GM18520 (cell line): Measurements from ENCODE around the gene GPX4.

ENCODE experiments used
- ATAC-seq: cut with Tn5 transposase; IDR thresholded peaks from one replicate; pipeline ENCODE4 v1.9.1; 2021; ENCODE audit not compliant: unreplicated experiment

GPX4 gene, protein sequence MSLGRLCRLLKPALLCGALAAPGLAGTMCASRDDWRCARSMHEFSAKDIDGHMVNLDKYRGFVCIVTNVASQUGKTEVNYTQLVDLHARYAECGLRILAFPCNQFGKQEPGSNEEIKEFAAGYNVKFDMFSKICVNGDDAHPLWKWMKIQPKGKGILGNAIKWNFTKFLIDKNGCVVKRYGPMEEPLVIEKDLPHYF

DNA sequence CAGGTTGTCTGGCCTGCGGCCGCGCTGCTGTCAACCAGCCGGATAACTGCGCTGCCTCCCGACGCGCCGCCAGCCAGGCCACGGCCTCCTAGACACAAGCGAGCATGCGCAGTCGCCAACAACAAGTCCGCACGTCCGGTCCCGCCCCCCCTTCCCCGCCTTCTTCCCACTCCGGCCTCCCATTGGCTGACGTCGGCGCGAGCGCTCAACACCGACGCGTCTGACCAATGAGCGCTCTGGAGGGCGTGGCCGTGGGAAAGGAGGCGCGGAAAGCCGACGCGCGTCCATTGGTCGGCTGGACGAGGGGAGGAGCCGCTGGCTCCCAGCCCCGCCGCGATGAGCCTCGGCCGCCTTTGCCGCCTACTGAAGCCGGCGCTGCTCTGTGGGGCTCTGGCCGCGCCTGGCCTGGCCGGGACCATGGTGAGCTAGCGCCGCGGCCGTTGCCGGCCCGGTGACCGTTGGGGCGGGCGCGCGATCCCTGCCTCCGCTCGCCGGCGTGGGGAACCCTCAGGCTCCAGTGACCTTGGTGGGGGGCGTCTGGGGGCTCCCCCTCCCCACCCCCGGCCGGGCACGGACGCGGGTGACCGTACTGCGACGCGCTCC, at the start of gene GPX4:
TSS of gene GPX4 (plus strand) at position 287 of the 603 bp plus-strand sequence. CDS start at position 337, 50 bp downstream.
- ATAC-seq, result peak; percentile 59

DNA sequence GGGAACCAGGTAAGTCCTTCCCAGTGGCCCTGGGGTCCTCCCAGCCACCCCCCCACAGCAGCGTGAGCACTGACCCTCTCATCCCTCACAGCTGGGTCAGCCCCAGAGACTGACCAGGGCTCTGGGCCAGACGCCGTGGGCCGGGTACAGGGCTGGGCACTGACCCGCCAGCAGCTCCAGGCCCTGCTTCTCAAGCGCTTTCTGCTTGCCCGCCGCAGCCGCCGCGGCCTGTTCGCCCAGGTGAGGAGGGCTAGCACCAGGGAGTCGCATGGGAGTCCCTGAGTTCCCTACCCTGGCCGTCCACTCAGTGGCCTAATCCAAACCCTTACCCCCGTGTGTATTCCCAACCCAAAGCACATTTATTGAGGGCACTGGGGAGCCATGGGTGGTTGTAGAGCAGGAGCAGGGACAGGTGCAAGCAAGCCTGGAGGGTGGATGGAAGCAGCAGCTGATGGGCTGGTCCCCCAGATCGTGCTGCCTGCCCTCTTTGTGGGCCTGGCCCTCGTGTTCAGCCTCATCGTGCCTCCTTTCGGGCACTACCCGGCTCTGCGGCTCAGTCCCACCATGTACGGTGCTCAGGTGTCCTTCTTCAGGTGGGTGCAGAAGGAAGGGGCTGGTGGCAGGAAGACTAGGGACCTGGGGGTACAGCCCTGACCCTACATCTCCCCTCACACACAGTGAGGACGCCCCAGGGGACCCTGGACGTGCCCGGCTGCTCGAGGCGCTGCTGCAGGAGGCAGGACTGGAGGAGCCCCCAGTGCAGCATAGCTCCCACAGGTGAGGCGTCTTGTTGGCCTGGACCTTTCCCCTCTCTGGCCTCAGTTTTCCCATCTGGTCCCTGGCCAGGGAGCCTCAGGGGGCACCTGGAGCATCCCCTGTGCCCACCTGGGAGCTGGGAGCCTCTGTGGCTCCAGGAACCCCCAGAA, 49.4 kb upstream of the GPX4 start:
- ATAC-seq, result no peak

DNA sequence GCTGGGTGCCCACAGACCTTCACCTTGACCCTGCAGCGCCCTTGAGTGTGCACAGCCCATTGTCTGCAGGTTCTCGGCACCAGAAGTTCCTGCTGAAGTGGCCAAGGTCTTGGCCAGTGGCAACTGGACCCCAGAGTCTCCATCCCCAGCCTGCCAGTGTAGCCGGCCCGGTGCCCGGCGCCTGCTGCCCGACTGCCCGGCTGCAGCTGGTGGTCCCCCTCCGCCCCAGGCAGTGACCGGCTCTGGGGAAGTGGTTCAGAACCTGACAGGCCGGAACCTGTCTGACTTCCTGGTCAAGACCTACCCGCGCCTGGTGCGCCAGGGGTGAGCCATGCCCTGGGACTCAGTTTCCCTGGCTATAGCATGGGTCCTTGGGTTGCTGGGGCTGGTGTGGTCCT, 48.8 kb upstream of the GPX4 start:
- no peak for ATAC-seq

DNA sequence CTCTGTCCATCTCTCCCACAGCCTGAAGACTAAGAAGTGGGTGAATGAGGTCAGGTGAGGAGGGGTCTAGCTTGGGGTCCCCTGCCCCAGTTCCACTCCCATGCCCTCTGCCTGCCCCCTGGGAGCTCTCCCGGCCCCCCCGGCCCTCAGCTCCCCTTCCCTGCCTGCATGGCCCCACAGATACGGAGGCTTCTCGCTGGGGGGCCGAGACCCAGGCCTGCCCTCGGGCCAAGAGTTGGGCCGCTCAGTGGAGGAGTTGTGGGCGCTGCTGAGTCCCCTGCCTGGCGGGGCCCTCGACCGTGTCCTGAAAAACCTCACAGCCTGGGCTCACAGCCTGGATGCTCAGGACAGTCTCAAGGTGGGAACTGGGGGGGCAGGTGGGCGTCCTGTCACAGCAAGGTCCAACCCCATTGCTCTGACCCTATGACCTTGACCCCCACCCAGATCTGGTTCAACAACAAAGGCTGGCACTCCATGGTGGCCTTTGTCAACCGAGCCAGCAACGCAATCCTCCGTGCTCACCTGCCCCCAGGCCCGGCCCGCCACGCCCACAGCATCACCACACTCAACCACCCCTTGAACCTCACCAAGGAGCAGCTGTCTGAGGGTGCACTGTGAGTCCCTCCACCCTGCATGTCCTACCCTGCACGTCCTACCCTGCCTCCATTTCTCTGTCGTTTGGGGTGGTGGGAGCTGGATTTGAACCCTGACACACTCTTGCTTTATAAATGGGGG, 47.7 kb upstream of the GPX4 start:
- ATAC-seq, result no peak

DNA sequence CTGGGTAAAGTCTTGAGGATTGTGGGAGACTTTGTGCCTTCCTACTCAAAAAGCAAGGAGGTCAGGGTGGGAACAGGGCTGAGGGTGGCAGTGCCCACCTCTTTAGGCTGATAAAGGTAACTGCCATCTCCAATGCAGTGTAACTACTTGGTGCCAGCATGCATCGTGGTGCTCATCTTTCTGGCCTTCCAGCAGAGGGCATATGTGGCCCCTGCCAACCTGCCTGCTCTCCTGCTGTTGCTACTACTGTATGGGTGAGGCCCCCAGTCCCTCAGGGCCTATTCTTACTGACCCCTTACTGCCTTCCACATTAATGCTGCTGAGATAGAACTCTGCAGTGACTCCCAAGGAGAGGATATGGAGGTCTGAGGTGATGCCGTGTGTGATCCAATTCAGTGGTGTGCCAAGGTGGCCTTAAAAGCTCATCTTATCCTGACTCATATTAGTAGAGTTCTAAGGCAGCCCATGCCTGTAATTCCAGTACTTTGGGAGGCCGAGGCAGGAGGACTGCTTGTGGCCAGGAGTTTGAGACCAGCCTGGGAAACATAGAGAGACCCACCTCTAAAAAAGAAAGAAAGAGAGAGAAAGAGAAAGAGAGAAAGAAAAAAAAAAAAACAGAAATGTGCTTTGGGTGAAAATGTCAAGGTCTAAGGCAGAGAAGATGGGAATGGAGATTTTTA, 46.5 kb upstream of the GPX4 start:
- no peak for ATAC-seq

DNA sequence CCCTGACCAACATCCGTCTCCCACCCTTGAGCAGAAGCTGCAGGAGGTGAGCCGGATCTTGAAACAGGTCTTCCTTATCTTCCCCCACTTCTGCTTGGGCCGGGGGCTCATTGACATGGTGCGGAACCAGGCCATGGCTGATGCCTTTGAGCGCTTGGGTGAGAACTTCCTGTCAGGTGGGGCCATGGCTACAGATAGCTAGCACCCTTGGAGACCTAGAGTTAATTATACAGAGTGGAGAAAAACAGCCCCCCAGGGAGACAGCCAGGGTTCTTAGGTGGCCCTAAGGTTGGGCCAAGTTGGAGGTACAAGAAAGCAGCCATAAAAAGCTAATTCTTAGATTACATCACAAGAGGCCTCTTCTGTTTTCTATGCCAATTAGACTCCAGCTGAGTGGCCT, 45.7 kb upstream of the GPX4 start:
- no peak for ATAC-seq

DNA sequence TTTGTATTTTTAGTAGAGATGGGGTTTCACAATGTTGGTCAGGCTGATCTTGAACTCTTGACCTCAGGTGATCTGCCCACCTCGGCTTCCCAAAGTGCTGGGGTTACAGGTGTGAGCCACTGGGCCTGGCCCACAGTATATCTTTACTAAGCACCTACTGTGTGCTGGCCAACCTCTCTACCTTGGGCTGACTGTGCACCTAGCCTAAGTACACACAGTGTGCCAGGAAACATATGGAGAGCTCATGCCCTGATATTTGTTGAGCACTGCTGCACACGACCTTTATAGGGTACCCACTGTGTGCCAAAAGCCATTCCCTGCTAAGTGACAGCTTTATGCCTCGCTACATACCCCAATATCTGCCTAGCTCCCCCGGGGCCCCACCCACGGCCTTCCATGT, 43.1 kb upstream of the GPX4 start:
- ATAC-seq, result no peak

DNA sequence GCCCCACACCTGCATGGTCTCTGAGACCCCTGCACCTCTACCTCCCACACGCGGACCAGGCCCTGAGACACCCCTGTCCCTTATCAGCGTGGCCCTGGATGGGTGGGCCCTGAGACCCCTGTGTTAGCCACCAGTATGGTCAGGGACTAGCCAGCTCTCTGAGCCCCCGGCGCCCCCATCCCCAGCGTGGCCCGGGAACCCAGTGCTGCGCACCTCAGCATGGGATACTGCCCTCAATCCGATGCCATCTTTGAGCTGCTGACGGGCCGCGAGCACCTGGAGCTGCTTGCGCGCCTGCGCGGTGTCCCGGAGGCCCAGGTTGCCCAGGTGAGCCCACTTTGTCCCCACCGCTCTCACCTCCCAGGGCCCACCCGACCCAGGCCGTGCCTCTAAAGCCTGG, 41.8 kb upstream of the GPX4 start:
- no peak for ATAC-seq

DNA sequence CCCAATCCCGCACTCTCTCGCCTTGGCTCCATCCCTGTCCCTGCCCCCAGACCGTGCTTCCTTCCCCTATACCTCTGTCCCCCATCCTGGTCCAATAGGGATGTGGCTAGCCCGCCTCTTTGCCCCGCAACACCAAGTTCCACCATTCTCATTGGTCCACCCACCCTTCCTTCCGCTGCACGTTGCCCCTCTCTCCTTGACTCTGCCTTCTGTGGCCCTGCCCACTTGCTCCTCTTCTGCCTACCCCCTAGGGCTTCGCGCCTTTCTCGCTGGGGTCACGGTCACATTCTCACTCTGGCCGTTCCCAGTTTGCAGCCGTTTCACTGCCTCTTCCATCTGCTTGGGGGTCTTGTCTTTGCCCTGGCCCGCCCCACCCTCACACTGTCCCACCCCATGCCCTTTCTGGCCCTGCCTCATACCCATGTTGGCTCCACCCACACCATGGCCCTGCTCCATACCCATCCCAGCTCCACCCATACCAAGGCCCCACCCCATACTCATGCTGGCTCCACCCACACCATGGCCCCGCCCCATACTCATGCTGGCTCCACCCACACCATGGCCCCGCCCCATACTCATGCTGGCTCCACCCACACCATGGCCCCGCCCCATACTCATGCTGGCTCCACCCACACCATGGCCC, 41.3 kb upstream of the GPX4 start:
- no peak for ATAC-seq

DNA sequence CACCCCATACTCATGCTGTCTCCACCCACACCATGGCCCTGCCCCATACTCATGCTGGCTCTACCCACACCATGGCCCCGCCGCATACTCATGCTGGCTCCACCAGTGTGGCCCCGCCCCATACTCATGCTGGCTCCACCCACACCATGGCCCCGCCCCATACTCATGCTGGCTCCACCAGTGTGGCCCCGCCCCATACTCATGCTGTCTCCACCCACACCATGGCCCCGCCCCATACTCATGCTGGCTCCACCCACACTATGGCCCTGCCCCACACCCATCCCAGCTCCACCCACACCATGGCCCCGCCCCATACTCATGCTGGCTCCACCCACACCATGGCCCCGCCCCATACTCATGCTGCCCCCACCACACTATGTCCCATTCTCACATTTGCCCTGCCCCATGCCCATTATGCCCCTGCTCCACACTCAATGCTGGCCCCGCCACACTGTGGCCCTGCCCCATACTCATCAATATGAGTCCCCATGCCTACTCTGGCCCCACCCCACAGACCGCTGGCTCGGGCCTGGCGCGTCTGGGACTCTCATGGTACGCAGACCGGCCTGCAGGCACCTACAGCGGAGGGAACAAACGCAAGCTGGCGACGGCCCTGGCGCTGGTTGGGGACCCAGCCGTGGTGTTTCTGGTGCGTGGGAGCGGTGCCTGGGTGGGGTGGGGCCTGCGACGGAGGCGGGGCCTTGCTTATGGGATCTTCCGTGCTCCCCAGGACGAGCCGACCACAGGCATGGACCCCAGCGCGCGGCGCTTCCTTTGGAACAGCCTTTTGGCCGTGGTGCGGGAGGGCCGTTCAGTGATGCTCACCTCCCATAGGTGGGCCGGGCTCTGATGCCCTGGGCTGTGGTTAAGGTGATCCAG, 40.5 kb upstream of the GPX4 start:
- ATAC-seq, result no peak

DNA sequence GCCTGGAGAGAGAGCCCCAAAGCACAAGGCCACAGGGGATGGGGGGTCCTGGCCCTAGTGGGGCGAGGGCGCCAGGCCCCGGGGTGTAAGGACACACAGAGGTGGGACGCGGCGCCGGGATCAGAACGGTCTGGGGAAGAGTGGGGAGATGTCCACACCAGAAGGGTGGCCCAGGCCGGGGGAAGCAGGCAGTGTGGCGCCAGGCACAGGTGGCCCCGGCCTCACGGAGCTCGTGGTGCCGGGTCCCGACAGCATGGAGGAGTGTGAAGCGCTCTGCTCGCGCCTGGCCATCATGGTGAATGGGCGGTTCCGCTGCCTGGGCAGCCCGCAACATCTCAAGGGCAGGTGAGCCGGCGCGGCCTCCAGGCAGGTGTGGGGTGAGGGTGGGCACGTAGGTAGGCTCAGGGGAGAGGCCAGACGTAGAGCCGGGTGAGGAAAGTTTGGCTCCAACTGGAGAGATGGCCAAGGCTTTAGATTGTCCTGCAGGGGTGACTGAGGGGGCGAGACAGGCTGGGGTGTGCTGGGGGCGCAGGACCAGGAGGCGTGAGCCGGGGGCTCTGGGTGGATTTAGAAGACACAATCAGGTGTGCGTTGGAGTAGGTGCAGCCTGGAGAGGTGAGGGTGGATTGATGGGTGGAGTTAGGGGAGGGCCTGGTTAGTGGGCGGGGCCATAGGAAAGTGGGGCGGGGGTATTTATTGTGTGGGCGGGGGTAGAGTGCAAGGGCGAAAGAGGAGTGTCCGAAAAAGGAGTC, 39.7 kb upstream of the GPX4 start:
- ATAC-seq, result no peak

DNA sequence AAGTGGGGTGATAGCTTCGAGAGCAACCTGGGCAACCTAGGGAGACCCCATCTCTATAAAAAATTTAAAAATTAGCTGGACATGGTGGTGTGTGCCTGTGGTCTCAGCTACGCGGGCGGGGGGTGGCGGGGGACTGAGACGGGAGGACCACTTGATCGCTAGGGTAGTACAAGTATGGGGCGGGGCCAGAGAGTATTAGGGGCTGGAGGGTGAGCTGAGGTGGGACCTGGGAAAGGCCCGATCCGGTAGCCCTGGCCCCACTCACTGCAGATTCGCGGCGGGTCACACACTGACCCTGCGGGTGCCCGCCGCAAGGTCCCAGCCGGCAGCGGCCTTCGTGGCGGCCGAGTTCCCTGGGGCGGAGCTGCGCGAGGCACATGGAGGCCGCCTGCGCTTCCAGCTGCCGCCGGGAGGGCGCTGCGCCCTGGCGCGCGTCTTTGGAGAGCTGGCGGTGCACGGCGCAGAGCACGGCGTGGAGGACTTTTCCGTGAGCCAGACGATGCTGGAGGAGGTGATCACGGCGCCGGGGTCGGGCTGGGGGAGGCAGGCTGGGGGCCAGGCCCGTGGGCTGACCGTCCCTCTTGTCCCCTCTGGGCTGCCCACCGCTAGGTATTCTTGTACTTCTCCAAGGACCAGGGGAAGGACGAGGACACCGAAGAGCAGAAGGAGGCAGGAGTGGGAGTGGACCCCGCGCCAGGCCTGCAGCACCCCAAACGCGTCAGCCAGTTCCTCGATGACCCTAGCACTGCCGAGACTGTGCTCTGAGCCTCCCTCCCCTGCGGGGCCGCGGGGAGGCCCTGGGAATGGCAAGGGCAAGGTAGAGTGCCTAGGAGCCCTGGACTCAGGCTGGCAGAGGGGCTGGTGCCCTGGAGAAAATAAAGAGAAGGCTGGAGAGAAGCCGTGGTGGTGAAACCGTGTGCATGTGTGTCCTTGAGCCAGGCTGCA, 38.9 kb upstream of the GPX4 start:
- ATAC-seq, result no peak

DNA sequence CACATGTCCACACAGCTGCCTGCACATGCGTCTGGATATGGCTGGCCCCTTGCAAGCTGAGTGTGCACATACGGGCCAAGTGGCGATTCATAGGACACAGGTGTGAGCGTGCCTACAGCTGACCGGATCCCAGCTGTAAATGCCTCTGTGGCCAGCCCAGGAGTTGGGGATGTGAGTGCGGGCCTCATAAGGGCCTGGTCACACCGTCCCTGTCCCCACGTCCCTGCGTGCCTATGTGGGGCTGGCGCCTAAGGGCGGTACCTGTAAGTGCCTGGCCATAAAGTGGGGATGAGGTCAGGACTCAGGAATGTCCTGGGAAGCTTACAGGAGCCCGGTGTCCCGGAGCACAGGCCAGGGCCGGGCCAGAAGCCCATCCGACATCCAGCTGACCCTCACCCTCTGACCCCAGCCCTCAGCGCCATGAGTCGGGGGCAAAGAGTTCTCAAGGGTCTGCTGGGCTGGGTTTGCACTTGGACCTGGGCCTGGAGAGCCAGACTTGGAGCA, 38.1 kb upstream of the GPX4 start:
- ATAC-seq, result no peak

DNA sequence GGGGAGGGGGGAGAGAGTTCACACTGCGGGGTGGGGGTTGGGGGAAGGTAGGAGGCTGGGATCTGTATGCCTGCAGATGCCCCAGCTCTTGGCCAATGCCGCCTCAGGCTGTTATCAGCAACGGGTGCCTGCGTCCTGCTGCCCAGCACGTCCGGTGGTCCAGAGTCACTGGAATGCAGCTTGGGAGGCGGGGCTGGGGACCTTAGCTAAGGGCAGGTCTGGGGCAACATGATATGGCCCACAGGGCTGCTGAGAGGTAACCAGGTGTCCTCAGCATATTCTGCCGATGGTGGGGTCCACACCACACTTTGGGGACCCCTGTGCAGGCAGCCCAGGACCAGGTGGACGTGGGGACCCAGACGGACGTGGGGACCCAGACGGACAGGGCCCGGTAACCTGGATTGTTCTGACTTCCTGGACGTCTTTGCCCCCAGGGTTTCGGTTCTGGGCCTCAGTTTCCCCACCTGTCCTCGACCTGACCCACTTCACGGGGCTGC, 37.5 kb upstream of the GPX4 start:
- no peak for ATAC-seq

DNA sequence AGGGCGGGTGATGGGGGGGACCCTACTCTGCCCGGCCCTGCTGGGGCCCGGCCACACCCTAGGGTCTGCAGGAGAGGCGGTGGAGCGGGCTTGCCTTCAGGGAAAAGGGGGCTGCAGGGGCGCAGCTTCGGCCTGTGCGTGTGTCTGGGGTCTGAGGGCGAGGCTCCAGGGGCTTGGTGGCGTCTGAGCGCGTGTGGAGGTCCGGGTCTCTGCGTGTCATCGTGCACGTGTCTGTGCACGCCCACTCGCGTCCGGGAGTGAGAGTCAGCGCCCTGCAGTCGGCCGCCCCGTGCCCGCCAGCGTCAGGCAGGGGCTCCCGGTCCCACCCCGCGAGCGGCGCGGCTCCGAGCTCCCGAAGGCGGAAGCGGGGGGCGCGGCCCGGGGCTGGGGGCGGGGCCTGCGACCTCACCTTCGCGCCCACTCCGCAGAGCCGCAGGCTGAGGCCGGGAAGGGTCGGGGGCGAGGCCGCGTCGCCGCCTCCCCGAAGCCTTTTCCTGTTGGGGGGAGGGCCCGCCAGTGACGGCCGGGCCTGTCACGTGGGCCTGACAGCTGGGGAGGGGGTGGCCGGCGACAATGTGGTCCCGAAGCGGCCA, 37.0 kb upstream of the GPX4 start, which contains the start of gene ARHGAP45:
TSS of gene ARHGAP45 (plus strand) at position 420 of the 593 bp plus-strand sequence. CDS start 239 bp downstream, outside the sequence.
- ATAC-seq, result no peak

DNA sequence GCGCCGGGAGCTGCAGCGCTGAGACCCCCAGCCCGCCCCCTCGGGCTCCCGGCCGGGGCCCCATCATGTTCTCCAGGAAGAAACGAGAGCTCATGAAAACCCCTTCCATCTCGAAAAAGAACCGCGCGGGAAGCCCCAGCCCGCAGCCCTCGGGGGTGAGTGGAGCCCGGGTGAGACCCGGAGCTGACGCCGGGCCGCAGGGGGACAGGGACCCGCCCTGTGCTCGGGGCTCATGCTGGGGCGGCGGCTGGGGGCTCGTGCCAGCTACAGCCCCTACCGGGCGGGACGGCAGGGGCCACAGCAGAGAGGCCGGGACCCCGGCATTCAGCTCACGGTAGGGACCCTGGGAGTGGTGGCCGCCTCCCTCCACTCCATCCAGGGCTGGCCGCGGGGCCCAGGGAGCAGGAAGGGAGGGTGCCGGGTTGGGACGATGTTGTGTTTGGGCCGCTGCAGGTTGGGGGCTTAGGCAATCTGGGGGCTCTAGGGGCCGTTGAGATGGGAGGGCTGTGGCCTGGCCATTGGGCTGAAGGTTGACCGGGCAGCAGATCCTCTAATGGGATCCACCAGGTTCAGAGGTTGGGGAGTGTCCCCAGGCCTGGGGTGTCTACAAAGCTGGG, 36.3 kb upstream of the GPX4 start:
- ATAC-seq, result no peak
